Fibroblast of mammary gland (primary cell): Measurements from ENCODE around the gene TM7SF3.

Experiments used
- DNase-seq: peaks from one replicate; pipeline ENCODE4 v3.0.0-alpha.2; 2010; ENCODE audit warnings: low read depth
- H3K4me3 ChIP-seq: 2 replicates; pipeline ENCODE4 v1.5.1; 2011; ENCODE audit warnings: low read depth, mild to moderate bottlenecking, low read length, moderate library complexity; ENCODE audit not compliant: control insufficient read depth
- TF ChIP-seq, protein P1 (sequence below): conservative IDR thresholded peaks from 2 replicates; pipeline ENCODE4 v1.5.1; 2011; ENCODE audit warnings: low read depth, low read length, inconsistent platforms; ENCODE audit not compliant: control insufficient read depth, insufficient read depth

Gene TM7SF3

DNA sequence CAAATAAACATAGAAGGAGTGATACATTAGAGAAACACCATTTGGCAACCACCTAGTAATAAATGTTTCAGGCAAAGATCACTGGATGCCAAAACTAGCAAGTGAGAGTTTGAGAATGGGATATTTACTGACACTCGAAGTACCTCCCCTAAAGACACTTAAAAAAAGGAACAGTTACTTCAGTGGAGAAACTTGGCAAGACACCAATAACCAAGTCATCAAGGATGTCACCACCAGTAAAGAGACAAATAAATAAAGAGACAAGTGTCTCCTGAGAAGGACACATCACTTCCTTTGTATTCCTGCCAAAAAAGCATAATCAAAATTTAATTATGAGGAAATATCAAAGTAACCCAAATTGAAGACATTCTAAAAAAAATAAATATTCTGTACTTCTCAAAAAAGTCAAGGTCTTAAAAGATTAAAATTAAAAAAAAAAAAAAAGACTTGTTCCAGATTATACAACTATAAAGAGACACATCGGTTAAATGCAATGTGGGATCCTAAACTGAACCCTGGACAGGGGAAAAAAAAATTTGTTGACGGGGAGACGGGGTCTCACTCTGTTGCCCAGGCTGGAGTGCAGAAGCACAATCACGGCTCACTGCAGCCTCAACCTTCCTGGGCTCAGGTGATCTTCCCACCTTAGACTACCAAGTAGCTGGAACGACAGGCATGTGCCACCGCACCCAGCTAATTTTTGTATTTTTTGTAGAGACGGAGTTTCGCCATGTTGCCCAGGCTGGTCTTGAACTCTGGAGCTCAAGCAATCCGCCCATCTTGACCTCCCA, 26.4 kb downstream of the TM7SF3 start:
- H3K4me3 ChIP-seq = no peak overlapping the region
- peak; percentile 46 for DNase-seq
- TF ChIP-seq, protein P1, sequence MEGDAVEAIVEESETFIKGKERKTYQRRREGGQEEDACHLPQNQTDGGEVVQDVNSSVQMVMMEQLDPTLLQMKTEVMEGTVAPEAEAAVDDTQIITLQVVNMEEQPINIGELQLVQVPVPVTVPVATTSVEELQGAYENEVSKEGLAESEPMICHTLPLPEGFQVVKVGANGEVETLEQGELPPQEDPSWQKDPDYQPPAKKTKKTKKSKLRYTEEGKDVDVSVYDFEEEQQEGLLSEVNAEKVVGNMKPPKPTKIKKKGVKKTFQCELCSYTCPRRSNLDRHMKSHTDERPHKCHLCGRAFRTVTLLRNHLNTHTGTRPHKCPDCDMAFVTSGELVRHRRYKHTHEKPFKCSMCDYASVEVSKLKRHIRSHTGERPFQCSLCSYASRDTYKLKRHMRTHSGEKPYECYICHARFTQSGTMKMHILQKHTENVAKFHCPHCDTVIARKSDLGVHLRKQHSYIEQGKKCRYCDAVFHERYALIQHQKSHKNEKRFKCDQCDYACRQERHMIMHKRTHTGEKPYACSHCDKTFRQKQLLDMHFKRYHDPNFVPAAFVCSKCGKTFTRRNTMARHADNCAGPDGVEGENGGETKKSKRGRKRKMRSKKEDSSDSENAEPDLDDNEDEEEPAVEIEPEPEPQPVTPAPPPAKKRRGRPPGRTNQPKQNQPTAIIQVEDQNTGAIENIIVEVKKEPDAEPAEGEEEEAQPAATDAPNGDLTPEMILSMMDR = no peak

- no peak for DNase-seq
- TF ChIP-seq, protein P1 = no peak
- no peak overlapping the region for H3K4me3 ChIP-seq
These were observed 31.3 kb downstream of the TM7SF3 start for GRCh38 chr12:26982866-26983265.

DNA sequence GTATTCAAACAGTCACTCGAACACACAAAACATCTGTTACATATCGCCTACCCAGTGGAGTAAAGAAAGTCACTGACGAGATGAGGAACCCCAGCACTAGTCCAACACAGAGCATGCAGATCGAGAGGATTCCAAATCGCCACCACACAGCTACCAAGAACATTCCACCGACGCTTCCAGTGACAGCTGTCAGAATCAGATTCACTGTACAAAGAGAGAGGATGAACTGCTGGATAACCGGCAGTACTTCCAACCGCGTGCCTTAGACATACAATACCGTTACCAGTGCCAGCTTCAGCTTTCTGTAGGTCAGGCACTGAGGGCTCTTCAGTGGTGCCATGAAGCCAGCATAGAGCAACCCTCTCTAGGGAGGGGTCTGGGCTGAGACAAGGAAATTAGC, 34.5 kb downstream of the TM7SF3 start:
- DNase-seq = no peak
- TF ChIP-seq, protein P1 = no peak
- no peak overlapping the region for H3K4me3 ChIP-seq

DNA sequence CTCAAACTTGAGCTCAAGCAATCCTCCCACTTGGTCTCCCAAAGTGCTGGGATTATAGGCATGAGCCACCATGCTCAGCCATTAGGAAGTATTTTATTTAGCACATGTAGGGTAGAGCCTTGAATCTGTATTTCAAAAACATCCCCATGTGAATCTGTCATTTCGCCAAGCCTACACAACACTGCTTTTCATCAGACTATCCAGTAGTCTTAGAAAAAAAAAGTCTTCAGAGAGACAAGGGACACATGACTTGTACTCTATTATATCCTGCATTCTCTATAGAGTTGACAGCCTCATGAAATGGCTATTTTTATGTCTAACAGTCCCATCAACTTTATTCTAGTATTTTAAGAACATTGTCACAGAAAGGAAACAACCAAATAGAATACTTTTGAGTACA, 35.4 kb downstream of the TM7SF3 start:
- no peak overlapping the region for H3K4me3 ChIP-seq
- TF ChIP-seq, protein P1 = no peak
- no peak for DNase-seq

GRCh38 chr12:26976687-26977086, 37.5 kb downstream of the TM7SF3 start:
- TF ChIP-seq, protein P1 = no peak
- no peak overlapping the region for H3K4me3 ChIP-seq
- no peak for DNase-seq

DNA sequence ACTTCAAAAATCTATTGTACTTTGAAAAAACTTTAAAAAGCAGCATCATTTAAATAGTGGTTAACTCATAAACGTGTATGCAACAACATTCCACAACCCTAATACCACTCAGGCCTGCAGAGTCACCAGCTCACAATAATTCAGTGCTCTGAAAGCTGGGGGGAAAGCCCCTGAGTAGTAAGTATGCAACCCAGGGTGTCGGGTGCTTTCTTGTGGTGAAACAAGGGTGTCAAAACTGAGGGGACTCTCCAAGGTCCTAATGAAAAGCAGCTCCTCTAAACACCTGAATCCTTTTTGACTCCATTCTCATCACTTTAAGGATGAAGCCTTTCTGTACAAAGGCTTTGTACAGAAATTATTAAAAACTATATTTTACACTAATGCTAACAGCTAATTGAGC, 42.2 kb downstream of the TM7SF3 start:
- no peak overlapping the region for H3K4me3 ChIP-seq
- TF ChIP-seq, protein P1 = no peak
- no peak for DNase-seq
